Panc1 (cell line): ENCODE data around the gene NID2.

Experiments used
- CTCF ChIP-seq: fragments of 450-650 bp; IDR thresholded peaks from 2 replicates; pipeline ENCODE4 v1.5.1; 2017; ENCODE audit warnings: mild to moderate bottlenecking
- SIN3A ChIP-seq: IDR thresholded peaks from 2 replicates; pipeline ENCODE4 v1.6.1; 2012; ENCODE audit warnings: low read depth, mild to moderate bottlenecking, low read length, moderate library complexity, borderline replicate concordance; ENCODE audit not compliant: insufficient read depth
- TCF7L2 ChIP-seq: IDR thresholded peaks from 2 replicates; pipeline ENCODE4 v1.6.1; 2011; ENCODE audit warnings: mild to moderate bottlenecking, low read depth, low read length, inconsistent platforms

GRCh38 chr14:52051251-52051650 is 17.6 kb downstream of the NID2 start:
- TF ChIP-seq SIN3A (no peak), CTCF (no peak), TCF7L2 (no peak)
